ENCODE results near the gene LPAR1.

DNA sequence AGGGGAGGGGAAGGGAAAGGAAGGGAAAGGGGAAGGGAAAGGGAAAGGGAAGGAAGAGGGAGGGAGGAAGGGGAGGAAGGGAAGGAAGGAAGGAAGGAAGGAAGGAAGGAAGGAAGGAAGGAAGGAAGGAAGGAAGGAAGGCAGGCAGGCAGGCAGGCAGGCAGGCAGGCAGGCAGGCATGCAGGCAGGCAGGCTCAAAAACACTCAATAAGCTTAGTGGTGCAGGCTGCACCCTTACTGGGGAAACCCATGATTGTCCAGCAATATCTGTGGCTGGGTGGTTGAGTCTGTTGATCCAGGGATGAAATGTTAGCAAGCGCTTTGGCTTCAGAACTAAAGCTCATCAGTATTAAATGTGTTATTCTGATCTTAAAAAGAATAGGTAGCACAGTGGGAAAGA, 145.6 kb downstream of the LPAR1 start:
- no peak for TF ChIP-seq POU2F2 (IDR thresholded peaks at IDR 0.05; ENCODE audit: low read depth, low read length)
- no peak for TF ChIP-seq POLR2AphosphoS5 (IDR thresholded peaks at IDR 0.05; ENCODE audit: low read depth, low read length)
- TF ChIP-seq POLR2A (IDR thresholded peaks at IDR 0.05; ENCODE audit: low read depth, low read length) = no peak
- TF ChIP-seq SPI1 (IDR thresholded peaks at IDR 0.05; ENCODE audit: low read depth, low read length) = no peak

Measured in GM12891 (cell line).